Activated CD4-positive, alpha-beta T cell treated with anti-CD3 and anti-CD28 coated beads for 36 hours (primary cell): ENCODE measurements around the gene CDK2. TPM values are rescaled to one million over a fixed set of nuclear protein-coding genes. Genes with fewer than 3 reads are reported as not detected.

Experiments
- ATAC-seq: fragments of 200-7000 bp; cut with Tn5 transposase; one replicate; pipeline ENCODE4 v1.10.0; 2021; ENCODE audit warnings: mild to moderate bottlenecking, moderate library complexity
- CTCF ChIA-PET: fragments of 350-600 bp; sonication (Branson Sonifier 250); formaldehyde crosslinking; loops from one replicate; lab custom pipeline; 2021; ENCODE audit warnings: antibody characterized with exemption; lab: Charles Lee
- POLR2A ChIA-PET: fragments of 350-600 bp; sonication (Branson Sonifier 250); formaldehyde crosslinking; loops from one replicate; lab custom pipeline; 2021; ENCODE audit warnings: antibody characterized with exemption, inconsistent platforms; lab: Charles Lee
- DNase-seq: peaks from one replicate; pipeline ENCODE4 v3.0.0-alpha.2; 2020
- H3K27ac Mint-ChIP-seq: one replicate; pipeline ENCODE4 v1.8.0; 2021; ENCODE audit warnings: mixed read lengths
- H3K27me3 Mint-ChIP-seq: one replicate; pipeline ENCODE4 v1.8.0; 2021; ENCODE audit warnings: mixed read lengths
- H3K36me3 Mint-ChIP-seq: one replicate; pipeline ENCODE4 v1.8.0; 2021; ENCODE audit warnings: low read depth, mixed read lengths
- H3K4me1 Mint-ChIP-seq: one replicate; pipeline ENCODE4 v1.8.0; 2021; ENCODE audit warnings: mixed read lengths
- H3K4me3 Mint-ChIP-seq: one replicate; pipeline ENCODE4 v1.8.0; 2021; ENCODE audit warnings: mild to moderate bottlenecking, moderate library complexity, mixed read lengths
- H3K9me3 Mint-ChIP-seq: one replicate; pipeline ENCODE4 v1.8.0; 2021; ENCODE audit warnings: low read depth, mixed read lengths
- intact Hi-C, 2 experiments: fragments of 100-400 bp; cut with DNase I in 1 of 2; cut with micrococcal nuclease in 1 of 2; formaldehyde crosslinking; loops; one replicate each; pipeline versions ENCODE4 v1.14.2 to v1.15.1; 2022 to 2024; cut with DNase I, micrococcal nuclease
- total RNA-seq, 2 experiments: library from RNA; stranded (reverse); gene quantifications; one replicate each; pipeline ENCODE4 v1.2.3, GENCODE V29; 2021

CDK2 gene
- total RNA-seq, 2 experiments from 2014 or later: 104 to 149 TPM

GRCh38 chr12:55935738-55936151 is 30.9 kb upstream of the CDK2 start:
- Mint-ChIP-seq H3K36me3 (peaks cover 81% of the 10 kb centered on the region), H3K4me1 (peaks cover 80% of the 10 kb centered on the region), H3K9me3 (no peaks in the 10 kb centered on the region), H3K27me3 (no peaks in the 10 kb centered on the region), H3K27ac (peak overlapping the region; percentile 86), H3K4me3 (peak overlapping the region; percentile 100)
- ATAC-seq (peak; percentile 10), DNase-seq (peak; percentile 64)
- CTCF ChIA-PET: interaction anchor here (0.6 to 5.3 kb wide), 18 partner anchors 9 to 1290 kb away, joined by 3 to 43 read pairs (median 4); partner anchors contain the start of genes ORMDL2, PYM1 and SARNP
- POLR2A ChIA-PET: interaction anchor here (0.6 to 1.6 kb wide), 3 partner anchors 29 to 111 kb away, joined by 3 to 5 read pairs (median 3); no protein-coding TSS in a partner anchor
- intact Hi-C loops: loop anchor here in 1 of 2 experiments (10.0 kb wide), 1 partner anchor 1149 kb away; the partner anchor contains the start of gene NAB2

GRCh38 chr12:55937981-55938380 is 28.6 kb upstream of the CDK2 start:
- H3K36me3 Mint-ChIP-seq: peaks cover 86% of the 10 kb centered on the region
- CTCF ChIA-PET: interaction anchor here (1.9 to 5.8 kb wide), 4 partner anchors 11 to 199 kb away, joined by 9 to 69 read pairs (median 24); partner anchors contain the start of gene PYM1
- H3K9me3 Mint-ChIP-seq: no peaks in the 10 kb centered on the region
- POLR2A ChIA-PET: interaction anchor here (1.0 kb wide), 1 partner anchor 36 kb away, joined by 3 read pairs; the partner anchor contains the start of gene RAB5B
- no peak overlapping the region for H3K4me3 Mint-ChIP-seq
- DNase-seq (no peak), ATAC-seq (no peak)
- H3K27ac Mint-ChIP-seq: peak overlapping the region; percentile 1
- H3K27me3 Mint-ChIP-seq: no peaks in the 10 kb centered on the region
- intact Hi-C loops: loop anchor here (2.0 to 10.0 kb wide), 2 partner anchors 199 to 1147 kb away; partner anchors contain the start of gene NAB2 (in 1 of the 2)
- peaks cover 88% of the 10 kb centered on the region for H3K4me1 Mint-ChIP-seq

- Mint-ChIP-seq H3K9me3 (no peaks in the 10 kb centered on the region), H3K4me3 (no peak overlapping the region), H3K27me3 (no peaks in the 10 kb centered on the region), H3K4me1 (peaks cover 80% of the 10 kb centered on the region), H3K36me3 (peaks cover 85% of the 10 kb centered on the region), H3K27ac (peak overlapping the region; percentile 88)
- ChIA-PET POLR2A (interaction anchor here (1.0 to 1.4 kb wide), 2 partner anchors 35 to 196 kb away, joined by 3 read pairs; partner anchors contain the start of gene RAB5B), CTCF (interaction anchor here (0.6 to 5.8 kb wide), 32 partner anchors 8 to 697 kb away, joined by 3 to 69 read pairs (median 3); partner anchors contain the start of genes BLOC1S1, DGKA, ORMDL2 and PYM1)
- ATAC-seq: peak; percentile 62
- peak; percentile 71 for DNase-seq
- intact Hi-C loops: loop anchor here (2.0 to 10.0 kb wide), 2 partner anchors 200 to 1146 kb away; partner anchors contain the start of gene NAB2 (in 1 of the 2)
Observed at GRCh38 chr12:55938826-55939501, 27.7 kb upstream of the CDK2 start.

GRCh38 chr12:55940065-55940732 is 26.4 kb upstream of the CDK2 start:
- ATAC-seq: peak; percentile 77
- Mint-ChIP-seq H3K36me3 (peaks cover 86% of the 10 kb centered on the region), H3K27me3 (no peaks in the 10 kb centered on the region), H3K9me3 (no peaks in the 10 kb centered on the region), H3K4me1 (peaks cover 75% of the 10 kb centered on the region), H3K4me3 (peak overlapping the region; percentile 1), H3K27ac (peak overlapping the region; percentile 58)
- intact Hi-C loops: loop anchor here (1.0 to 2.0 kb wide), 5 partner anchors 8 to 202 kb away; partner anchors contain the start of genes DGKA (in 1 of the 2), GDF11 (in 1 of the 2) and PYM1 (in 1 of the 2)
- CTCF ChIA-PET: interaction anchor here (0.5 to 5.8 kb wide), 37 partner anchors 10 to 696 kb away, joined by 3 to 69 read pairs (median 4); partner anchors contain the start of genes DGKA, DNAJC14, ESYT1 and ORMDL2
- peak; percentile 90 for DNase-seq
- POLR2A ChIA-PET: interaction anchor here (0.7 to 1.4 kb wide), 2 partner anchors 74 to 197 kb away, joined by 3 to 8 read pairs; no protein-coding TSS in a partner anchor

- no peaks in the 10 kb centered on the region for H3K27me3 Mint-ChIP-seq
- ChIA-PET CTCF (interaction anchor here (0.9 to 5.8 kb wide), 9 partner anchors 9 to 203 kb away, joined by 3 to 69 read pairs (median 4); partner anchors contain the start of genes ORMDL2, PYM1, RAB5B and SARNP), POLR2A (no interaction called here)
- no peaks in the 10 kb centered on the region for H3K9me3 Mint-ChIP-seq
- peaks cover 90% of the 10 kb centered on the region for H3K36me3 Mint-ChIP-seq
- DNase-seq (no peak), ATAC-seq (no peak)
- intact Hi-C loops: no loop called here
- H3K27ac Mint-ChIP-seq: peak overlapping the region; percentile 66
- H3K4me3 Mint-ChIP-seq: no peak overlapping the region
- peaks cover 73% of the 10 kb centered on the region for H3K4me1 Mint-ChIP-seq
Observed at GRCh38 chr12:55942055-55942454, 24.6 kb upstream of the CDK2 start.

- H3K4me3 Mint-ChIP-seq: no peak overlapping the region
- H3K36me3 Mint-ChIP-seq: peaks cover 89% of the 10 kb centered on the region
- intact Hi-C loops: no loop called here
- H3K4me1 Mint-ChIP-seq: peaks cover 72% of the 10 kb centered on the region
- POLR2A ChIA-PET: no interaction called here
- no peaks in the 10 kb centered on the region for H3K27me3 Mint-ChIP-seq
- H3K27ac Mint-ChIP-seq: peak overlapping the region; percentile 35
- CTCF ChIA-PET: interaction anchor here (0.9 to 5.8 kb wide), 9 partner anchors 9 to 204 kb away, joined by 3 to 69 read pairs (median 4); partner anchors contain the start of genes ORMDL2, PYM1, RAB5B and SARNP
- no peaks in the 10 kb centered on the region for H3K9me3 Mint-ChIP-seq
- ATAC-seq: no peak
- DNase-seq: no peak
Observed at GRCh38 chr12:55942577-55943136, 24.0 kb upstream of the CDK2 start.

- Mint-ChIP-seq H3K4me3 (no peak overlapping the region), H3K4me1 (peaks cover 41% of the 10 kb centered on the region), H3K36me3 (peaks cover 73% of the 10 kb centered on the region), H3K9me3 (no peaks in the 10 kb centered on the region), H3K27ac (peak overlapping the region; percentile 89), H3K27me3 (no peaks in the 10 kb centered on the region)
- ATAC-seq (peak; percentile 83), DNase-seq (no peak)
- intact Hi-C loops: no loop called here
- ChIA-PET POLR2A (no interaction called here), CTCF (interaction anchor here (0.8 to 2.1 kb wide), 4 partner anchors 10 to 191 kb away, joined by 3 to 5 read pairs (median 4); no protein-coding TSS in a partner anchor)
Observed at GRCh38 chr12:55946553-55946952, 20.1 kb upstream of the CDK2 start.

- intact Hi-C loops: no loop called here
- Mint-ChIP-seq H3K4me1 (peaks cover 18% of the 10 kb centered on the region), H3K9me3 (no peaks in the 10 kb centered on the region), H3K36me3 (peaks cover 45% of the 10 kb centered on the region), H3K4me3 (no peak overlapping the region), H3K27ac (no peak overlapping the region), H3K27me3 (no peaks in the 10 kb centered on the region)
- ChIA-PET POLR2A (no interaction called here), CTCF (interaction anchor here (0.7 to 2.2 kb wide), 7 partner anchors 11 to 553 kb away, joined by 3 to 10 read pairs (median 3); partner anchors contain the start of gene RAB5B)
- no peak for DNase-seq
- peak; percentile 4 for ATAC-seq
Observed at GRCh38 chr12:55955344-55955743, 11.3 kb upstream of the CDK2 start.

GRCh38 chr12:55955800-55956508 is 10.7 kb upstream of the CDK2 start:
- Mint-ChIP-seq H3K9me3 (no peaks in the 10 kb centered on the region), H3K4me3 (no peak overlapping the region), H3K36me3 (peaks cover 43% of the 10 kb centered on the region), H3K27ac (no peak overlapping the region), H3K27me3 (no peaks in the 10 kb centered on the region), H3K4me1 (peaks cover 18% of the 10 kb centered on the region)
- intact Hi-C loops: no loop called here
- ATAC-seq (peak; percentile 75), DNase-seq (peak; percentile 76)
- ChIA-PET POLR2A (interaction anchor here (0.6 to 0.9 kb wide), 3 partner anchors 18 to 102 kb away, joined by 3 read pairs; partner anchors contain the start of gene RAB5B), CTCF (interaction anchor here (0.7 to 2.2 kb wide), 10 partner anchors 9 to 552 kb away, joined by 3 to 10 read pairs (median 4); partner anchors contain the start of gene RAB5B)
